Activated CD4-positive, alpha-beta T cell treated with anti-CD3 and anti-CD28 coated beads for 24 hours (primary cell): ENCODE measurements around the gene ANAPC1.
"Not testable (repeated sequence)": the region's sequence is repeated elsewhere in the genome, so short reads cannot be mapped to it uniquely, and the experiment has no call there.

Source experiments
- DNase-seq, 2 donors: peaks; one replicate each; pipeline ENCODE4 v3.0.0-alpha.2; 2020; ENCODE audit warnings: low read depth in 2 of 2

The ANAPC1 gene, protein sequence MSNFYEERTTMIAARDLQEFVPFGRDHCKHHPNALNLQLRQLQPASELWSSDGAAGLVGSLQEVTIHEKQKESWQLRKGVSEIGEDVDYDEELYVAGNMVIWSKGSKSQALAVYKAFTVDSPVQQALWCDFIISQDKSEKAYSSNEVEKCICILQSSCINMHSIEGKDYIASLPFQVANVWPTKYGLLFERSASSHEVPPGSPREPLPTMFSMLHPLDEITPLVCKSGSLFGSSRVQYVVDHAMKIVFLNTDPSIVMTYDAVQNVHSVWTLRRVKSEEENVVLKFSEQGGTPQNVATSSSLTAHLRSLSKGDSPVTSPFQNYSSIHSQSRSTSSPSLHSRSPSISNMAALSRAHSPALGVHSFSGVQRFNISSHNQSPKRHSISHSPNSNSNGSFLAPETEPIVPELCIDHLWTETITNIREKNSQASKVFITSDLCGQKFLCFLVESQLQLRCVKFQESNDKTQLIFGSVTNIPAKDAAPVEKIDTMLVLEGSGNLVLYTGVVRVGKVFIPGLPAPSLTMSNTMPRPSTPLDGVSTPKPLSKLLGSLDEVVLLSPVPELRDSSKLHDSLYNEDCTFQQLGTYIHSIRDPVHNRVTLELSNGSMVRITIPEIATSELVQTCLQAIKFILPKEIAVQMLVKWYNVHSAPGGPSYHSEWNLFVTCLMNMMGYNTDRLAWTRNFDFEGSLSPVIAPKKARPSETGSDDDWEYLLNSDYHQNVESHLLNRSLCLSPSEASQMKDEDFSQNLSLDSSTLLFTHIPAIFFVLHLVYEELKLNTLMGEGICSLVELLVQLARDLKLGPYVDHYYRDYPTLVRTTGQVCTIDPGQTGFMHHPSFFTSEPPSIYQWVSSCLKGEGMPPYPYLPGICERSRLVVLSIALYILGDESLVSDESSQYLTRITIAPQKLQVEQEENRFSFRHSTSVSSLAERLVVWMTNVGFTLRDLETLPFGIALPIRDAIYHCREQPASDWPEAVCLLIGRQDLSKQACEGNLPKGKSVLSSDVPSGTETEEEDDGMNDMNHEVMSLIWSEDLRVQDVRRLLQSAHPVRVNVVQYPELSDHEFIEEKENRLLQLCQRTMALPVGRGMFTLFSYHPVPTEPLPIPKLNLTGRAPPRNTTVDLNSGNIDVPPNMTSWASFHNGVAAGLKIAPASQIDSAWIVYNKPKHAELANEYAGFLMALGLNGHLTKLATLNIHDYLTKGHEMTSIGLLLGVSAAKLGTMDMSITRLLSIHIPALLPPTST (N-terminal part only)

GRCh38 chr2:111883661-111884591 is at the start of gene ANAPC1:
ANAPC1 (minus strand) TSS chr2:111884193; CDS start chr2:111880825, 3,368 bp downstream.
- peak; percentile 78 for DNase-seq

- DNase-seq = no peak
These were observed 48.9 kb upstream of the ANAPC1 start for GRCh38 chr2:111932841-111933291.

DNA sequence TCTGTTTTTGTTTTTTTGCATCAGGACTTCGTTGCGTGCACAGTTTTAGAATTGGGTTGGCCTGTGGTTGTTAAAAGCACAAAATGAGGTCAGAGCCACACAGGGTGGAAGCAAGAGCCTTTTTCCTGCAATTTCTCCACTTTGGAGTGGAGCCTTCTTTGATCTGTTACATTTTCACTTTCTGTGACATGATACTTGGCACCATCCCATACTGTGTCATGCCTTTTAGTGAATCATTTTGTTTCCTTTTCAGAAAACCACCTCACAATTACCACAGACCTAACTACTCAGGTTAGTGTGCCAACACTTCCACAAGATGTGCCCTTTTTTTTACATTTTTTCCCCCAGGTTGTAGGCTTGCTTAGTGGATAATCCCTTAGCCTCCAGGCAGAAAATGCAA is 46.9 kb upstream of the ANAPC1 start:
- DNase-seq = no peak

GRCh38 chr2:111930409-111930808 is 46.4 kb upstream of the ANAPC1 start:
- DNase-seq = no peak

DNA sequence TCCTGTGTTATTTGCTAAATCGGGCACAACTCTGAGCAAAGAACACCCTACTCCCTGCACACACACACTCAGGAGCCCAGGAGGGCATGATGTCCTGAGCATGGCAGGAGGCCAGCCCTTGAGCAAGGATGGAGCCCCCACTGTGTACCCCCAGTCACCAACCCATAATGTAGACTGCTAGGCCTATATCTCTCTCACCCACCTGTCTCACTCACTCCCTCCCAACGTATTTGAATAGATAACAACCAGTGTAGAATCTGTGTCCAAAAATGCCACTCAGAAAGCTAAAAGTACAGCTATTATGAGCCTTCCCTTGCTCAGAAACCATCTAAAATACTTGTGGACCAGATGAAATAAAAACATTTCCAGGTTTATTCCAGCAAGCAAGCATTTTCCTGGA is 43.7 kb upstream of the ANAPC1 start:
- no peak for DNase-seq

GRCh38 chr2:111924617-111925107 is 40.7 kb upstream of the ANAPC1 start:
- no peak for DNase-seq

DNA sequence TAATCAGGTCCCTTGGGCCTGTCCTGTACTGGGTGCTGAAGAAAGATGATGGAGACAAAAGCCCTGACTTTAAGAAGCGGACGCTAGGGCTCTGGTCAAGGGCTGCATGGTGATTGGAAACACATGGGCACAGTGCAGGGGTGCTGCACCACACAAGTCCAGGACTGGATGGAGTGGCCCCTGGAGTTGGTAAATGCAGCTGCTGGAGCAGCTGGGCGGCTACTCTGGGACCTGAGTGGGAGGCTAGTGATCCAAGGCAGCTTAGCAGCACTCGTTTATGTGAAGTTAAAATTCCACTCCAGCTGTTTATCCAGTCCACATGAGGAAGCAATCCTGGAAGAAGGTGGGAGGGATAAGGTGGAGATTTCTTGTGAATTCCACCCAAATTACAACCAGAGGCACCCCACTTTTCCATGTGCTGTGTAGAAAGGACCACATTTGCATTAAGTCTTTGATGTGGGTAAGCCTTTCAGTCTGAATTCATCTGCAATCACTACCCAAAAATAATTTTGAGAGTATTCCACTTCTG is 39.3 kb upstream of the ANAPC1 start:
- DNase-seq = no peak

GRCh38 chr2:111919794-111920608 is 36.0 kb upstream of the ANAPC1 start:
- no peak for DNase-seq

GRCh38 chr2:111919365-111919764 is 35.4 kb upstream of the ANAPC1 start:
- no peak for DNase-seq

GRCh38 chr2:111918383-111918806 is 34.4 kb upstream of the ANAPC1 start:
- no peak for DNase-seq

GRCh38 chr2:111917106-111917505 is 33.1 kb upstream of the ANAPC1 start:
- no peak for DNase-seq

DNA sequence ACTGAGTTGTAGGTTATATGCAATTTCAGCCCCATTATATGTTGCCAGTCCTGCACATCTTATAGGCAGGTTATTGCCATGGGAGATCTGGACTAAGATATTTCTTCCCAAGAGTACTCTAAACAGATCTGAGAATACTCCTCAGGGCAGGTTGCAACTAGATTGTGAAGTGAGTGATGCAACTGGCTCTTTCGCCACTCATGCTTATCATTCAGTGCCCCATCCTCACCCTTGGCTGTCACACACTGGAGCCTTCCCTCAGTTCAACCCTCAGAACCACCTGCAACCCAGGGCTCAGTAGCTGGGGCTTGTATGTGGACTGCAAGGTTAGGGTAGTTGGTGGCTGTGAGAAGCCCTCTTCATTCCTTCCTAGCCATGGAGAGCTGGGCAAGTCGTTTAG is 28.6 kb upstream of the ANAPC1 start:
- no peak for DNase-seq

DNA sequence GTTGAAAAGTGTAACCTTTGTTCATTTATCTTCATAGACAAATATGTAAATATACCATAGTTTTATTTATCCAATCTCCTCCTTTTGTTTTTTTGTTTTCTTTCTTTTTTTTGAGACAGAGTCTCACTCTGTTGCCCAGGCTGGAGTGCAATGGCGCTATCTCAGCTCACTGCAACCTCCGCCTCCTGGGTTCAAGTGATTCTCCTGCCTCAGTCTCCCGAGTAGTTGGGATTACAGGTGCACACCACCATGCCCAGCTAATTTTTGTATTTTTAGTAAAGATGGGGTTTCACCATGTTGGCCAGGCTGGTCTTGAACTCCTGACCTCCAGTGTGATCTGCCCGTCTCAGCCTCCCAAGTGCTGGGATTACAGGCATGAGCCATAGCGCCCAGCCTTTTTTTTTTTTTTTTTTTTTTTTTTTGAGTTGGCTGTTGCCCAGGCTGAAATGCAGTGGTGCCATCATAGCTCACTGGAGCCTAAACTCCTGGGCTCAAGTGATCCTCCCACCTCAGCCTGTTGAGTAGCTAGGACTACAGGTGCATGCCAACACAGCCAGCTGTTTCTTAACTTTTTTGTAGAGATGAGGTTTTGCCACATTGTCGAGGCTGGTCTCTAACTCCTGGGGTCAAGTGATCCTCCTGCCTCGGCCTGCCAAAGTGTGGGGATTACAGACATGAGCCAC is 27.4 kb upstream of the ANAPC1 start:
- not testable (repeated sequence) for DNase-seq

DNA sequence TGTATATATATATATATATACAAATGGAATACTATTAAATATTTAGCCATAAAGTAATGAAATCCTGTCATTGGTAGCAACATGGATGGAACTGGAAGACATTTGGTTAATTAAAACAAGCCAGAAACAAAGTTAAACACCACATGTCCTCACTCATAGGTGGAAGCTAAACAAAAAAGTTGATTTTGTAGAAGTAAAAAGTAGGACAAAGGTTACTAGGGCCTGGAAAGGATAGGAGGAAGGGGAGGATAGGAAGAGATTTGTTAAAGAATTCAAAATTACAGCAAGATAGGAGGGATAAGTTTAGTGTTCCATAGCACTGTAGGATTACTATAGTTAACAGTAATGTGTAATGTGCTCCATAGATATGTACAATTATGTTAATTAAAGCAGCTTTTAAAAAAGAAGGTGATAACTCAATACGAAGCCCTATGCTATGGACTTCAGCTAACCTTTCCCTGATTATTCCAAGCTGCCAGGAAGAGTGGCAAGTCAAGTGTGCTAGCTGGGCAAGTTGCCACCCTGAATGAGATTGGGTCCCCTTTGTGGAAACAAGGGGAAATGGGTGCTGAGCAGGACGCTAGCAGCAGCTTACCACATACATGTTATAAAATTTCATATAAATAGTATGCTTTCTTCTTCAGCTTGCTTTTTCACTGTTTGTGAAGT is 26.8 kb upstream of the ANAPC1 start:
- DNase-seq = no peak

- not testable (repeated sequence) for DNase-seq
These were observed 26.0 kb upstream of the ANAPC1 start for GRCh38 chr2:111909997-111910396.

GRCh38 chr2:111909079-111909478 is 25.1 kb upstream of the ANAPC1 start:
- no peak for DNase-seq

- DNase-seq = no peak
These were observed 24.6 kb upstream of the ANAPC1 start for GRCh38 chr2:111908578-111908977.

- no peak for DNase-seq
These were observed 22.2 kb upstream of the ANAPC1 start for GRCh38 chr2:111905990-111906735.
